ENCODE measurements around the gene RSPO1.

RSPO1 gene

DNA sequence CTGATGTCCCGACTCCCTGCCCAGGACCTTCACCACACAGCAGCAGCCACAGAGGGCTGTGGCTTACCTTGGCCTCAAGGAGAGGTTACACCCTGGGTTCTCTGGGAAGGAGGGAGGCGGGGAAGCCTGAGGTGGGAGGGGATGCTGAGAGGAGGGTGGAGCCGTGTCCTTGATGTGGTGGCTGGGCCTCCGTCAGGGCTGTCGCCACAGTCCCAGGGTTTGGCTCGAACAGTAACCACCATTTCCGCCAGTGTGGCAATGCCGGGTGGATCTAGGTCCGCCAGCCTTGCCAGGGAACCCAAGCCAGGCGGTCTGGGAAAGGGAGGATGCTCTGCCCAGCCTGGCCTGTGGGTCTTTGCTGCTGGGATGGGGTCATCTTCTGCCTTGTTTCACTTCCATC lies 39.2 kb upstream of the RSPO1 start:
- no peak overlapping the region for H3K4me3 ChIP-seq (ENCODE audit: control insufficient read depth, low read depth, low read length)
- TF ChIP-seq, protein P1, sequence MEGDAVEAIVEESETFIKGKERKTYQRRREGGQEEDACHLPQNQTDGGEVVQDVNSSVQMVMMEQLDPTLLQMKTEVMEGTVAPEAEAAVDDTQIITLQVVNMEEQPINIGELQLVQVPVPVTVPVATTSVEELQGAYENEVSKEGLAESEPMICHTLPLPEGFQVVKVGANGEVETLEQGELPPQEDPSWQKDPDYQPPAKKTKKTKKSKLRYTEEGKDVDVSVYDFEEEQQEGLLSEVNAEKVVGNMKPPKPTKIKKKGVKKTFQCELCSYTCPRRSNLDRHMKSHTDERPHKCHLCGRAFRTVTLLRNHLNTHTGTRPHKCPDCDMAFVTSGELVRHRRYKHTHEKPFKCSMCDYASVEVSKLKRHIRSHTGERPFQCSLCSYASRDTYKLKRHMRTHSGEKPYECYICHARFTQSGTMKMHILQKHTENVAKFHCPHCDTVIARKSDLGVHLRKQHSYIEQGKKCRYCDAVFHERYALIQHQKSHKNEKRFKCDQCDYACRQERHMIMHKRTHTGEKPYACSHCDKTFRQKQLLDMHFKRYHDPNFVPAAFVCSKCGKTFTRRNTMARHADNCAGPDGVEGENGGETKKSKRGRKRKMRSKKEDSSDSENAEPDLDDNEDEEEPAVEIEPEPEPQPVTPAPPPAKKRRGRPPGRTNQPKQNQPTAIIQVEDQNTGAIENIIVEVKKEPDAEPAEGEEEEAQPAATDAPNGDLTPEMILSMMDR (IDR thresholded peaks at IDR 0.05; ENCODE audit: control insufficient read depth, insufficient read depth, low read depth, low read length, missing control alignments) = no peak
- no peak for DNase-seq (ENCODE audit: low read depth)

- DNase-seq (ENCODE audit: low read depth) = no peak
- H3K4me3 ChIP-seq (ENCODE audit: control insufficient read depth, low read depth, low read length) = no peak overlapping the region
- TF ChIP-seq, protein P1 (IDR thresholded peaks at IDR 0.05; ENCODE audit: control insufficient read depth, insufficient read depth, low read depth, low read length, missing control alignments) = no peak
These were observed 37.6 kb upstream of the RSPO1 start for GRCh38 chr1:37672136-37672870.

DNA sequence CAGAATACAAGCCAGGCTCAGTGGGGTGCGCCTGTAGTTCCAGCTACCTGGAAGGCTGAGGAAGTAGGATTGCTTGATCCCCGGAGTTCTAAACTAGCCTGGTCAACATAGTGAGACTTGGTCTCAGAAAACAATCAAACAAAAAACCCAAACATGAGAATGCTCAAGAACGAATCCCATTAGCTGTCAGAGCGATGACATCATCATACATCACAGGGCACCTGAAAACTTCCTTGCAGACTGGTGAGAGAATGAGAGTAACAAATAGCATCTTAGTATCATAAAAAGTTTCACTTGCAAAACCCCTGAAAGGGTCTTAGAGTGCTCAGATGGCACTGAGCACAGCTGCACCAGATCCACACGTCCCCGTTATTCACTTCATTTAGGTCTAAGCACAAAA lies 36.6 kb upstream of the RSPO1 start:
- no peak for DNase-seq (ENCODE audit: low read depth)
- TF ChIP-seq, protein P1 (IDR thresholded peaks at IDR 0.05; ENCODE audit: control insufficient read depth, insufficient read depth, low read depth, low read length, missing control alignments) = no peak
- no peak overlapping the region for H3K4me3 ChIP-seq (ENCODE audit: control insufficient read depth, low read depth, low read length)

DNA sequence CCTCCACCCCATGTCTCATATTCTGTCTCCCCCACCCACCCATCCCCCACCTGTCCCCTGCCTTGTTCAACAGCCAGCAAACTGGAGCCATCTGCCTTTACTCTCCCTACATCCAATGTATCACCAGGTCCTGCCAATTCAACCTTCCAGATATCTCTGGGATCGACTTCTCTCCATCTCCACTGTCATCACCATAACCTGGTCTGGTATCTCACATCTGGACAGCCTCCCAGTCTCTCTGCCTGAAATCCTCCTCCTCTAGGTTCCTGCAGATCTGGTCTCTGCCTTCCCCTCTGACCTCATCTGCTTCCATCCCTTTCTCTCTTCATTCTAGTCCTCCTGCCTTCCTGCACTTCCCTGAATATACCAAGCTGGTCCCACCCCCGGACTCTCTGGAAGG lies 35.4 kb upstream of the RSPO1 start:
- TF ChIP-seq, protein P1 (IDR thresholded peaks at IDR 0.05; ENCODE audit: control insufficient read depth, insufficient read depth, low read depth, low read length, missing control alignments) = no peak
- H3K4me3 ChIP-seq (ENCODE audit: control insufficient read depth, low read depth, low read length) = no peak overlapping the region
- no peak for DNase-seq (ENCODE audit: low read depth)

DNA sequence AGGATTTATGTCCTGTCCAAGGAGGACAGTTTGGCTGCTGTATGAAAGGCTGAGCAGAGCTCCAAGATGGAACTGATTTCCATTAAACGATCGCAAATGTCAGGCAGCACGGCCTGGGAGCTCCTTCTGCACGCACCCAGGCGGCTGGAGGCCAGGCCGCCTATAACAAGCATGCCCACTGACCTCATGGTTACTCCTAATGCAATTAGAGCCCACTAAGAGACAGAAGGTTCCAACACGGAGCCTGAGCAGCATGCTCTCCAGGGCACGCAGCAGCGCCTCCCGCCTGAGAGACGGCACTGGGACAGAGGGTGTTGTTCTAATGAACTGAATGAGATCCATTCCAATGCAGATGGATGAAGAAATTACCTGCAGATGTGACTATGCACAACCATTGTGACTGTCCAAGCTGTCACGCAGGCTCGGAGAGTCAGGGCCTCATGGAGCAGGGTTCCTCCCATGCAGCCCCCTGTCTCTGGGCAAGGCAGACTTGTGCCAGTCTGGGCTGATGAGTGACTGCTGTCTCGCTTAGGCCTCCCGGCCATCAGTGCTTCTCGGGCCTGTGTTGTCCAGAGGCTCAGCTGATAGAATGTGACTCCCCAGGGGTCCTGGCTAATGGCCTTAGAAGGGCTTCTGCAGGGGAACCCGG lies 32.5 kb upstream of the RSPO1 start:
- TF ChIP-seq, protein P1 (IDR thresholded peaks at IDR 0.05; ENCODE audit: control insufficient read depth, insufficient read depth, low read depth, low read length, missing control alignments) = no peak
- no peak for DNase-seq (ENCODE audit: low read depth)
- no peak overlapping the region for H3K4me3 ChIP-seq (ENCODE audit: control insufficient read depth, low read depth, low read length)

DNA sequence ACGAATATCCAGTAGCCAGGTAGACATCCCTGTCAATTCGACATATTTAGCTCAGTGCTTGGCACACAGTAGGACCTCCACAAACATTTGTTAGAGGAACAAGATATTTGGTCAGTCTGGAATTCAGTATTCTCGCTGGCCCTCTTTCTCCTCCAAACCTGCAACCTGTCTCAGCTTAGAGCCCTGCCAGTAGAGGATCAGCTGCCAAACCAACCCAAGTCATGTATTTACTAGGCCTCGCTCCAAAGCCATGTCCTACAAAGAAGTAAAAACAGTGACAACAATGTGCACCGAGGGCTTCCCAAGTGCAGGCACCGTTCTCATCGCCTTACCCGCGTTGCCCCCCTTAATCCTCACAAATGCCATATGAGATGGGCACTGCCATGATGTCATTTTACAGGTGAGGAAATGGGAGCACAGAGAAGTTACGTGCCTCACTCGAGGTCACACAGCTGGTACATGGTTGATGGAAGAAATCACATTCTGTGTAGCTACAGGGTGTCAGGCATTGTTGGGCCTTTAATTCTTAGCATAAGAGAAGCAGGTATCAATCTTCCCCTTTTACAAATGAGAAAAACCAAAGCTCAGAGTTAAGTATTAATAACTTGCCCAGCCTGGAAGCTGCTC lies 31.7 kb upstream of the RSPO1 start:
- H3K4me3 ChIP-seq (ENCODE audit: control insufficient read depth, low read depth, low read length) = no peak overlapping the region
- no peak for DNase-seq (ENCODE audit: low read depth)
- TF ChIP-seq, protein P1 (IDR thresholded peaks at IDR 0.05; ENCODE audit: control insufficient read depth, insufficient read depth, low read depth, low read length, missing control alignments) = no peak
